ENCODE results near the gene C13orf46.

DNA sequence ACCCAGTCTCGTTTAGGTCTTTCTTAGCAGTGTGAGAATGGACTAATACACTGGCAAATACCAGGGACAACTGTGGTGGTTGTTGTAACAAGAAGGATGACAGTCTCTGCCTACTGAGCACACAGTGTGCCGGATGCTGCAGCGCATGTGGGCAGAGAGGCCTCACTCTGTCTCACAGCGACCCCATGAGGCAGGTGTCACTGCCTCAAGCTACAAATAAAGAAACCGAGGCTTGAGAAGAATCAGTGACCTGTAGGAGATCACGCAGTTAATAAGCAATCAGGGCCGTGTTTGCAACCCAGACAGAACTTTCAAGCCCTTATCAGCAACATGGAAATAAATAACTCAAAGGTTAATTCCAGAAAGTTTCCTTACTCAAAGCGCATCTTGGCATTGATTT, 69.5 kb downstream of the C13orf46 start:
- TF ChIP-seq RAD21 (IDR thresholded peaks at IDR 0.05): peak; percentile 69 to 89
- TF ChIP-seq, protein P1, sequence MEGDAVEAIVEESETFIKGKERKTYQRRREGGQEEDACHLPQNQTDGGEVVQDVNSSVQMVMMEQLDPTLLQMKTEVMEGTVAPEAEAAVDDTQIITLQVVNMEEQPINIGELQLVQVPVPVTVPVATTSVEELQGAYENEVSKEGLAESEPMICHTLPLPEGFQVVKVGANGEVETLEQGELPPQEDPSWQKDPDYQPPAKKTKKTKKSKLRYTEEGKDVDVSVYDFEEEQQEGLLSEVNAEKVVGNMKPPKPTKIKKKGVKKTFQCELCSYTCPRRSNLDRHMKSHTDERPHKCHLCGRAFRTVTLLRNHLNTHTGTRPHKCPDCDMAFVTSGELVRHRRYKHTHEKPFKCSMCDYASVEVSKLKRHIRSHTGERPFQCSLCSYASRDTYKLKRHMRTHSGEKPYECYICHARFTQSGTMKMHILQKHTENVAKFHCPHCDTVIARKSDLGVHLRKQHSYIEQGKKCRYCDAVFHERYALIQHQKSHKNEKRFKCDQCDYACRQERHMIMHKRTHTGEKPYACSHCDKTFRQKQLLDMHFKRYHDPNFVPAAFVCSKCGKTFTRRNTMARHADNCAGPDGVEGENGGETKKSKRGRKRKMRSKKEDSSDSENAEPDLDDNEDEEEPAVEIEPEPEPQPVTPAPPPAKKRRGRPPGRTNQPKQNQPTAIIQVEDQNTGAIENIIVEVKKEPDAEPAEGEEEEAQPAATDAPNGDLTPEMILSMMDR (IDR thresholded peaks at IDR 0.05; ENCODE audit: low read depth, low read length, missing input control): peak; percentile 62
- TF ChIP-seq, protein P2, sequence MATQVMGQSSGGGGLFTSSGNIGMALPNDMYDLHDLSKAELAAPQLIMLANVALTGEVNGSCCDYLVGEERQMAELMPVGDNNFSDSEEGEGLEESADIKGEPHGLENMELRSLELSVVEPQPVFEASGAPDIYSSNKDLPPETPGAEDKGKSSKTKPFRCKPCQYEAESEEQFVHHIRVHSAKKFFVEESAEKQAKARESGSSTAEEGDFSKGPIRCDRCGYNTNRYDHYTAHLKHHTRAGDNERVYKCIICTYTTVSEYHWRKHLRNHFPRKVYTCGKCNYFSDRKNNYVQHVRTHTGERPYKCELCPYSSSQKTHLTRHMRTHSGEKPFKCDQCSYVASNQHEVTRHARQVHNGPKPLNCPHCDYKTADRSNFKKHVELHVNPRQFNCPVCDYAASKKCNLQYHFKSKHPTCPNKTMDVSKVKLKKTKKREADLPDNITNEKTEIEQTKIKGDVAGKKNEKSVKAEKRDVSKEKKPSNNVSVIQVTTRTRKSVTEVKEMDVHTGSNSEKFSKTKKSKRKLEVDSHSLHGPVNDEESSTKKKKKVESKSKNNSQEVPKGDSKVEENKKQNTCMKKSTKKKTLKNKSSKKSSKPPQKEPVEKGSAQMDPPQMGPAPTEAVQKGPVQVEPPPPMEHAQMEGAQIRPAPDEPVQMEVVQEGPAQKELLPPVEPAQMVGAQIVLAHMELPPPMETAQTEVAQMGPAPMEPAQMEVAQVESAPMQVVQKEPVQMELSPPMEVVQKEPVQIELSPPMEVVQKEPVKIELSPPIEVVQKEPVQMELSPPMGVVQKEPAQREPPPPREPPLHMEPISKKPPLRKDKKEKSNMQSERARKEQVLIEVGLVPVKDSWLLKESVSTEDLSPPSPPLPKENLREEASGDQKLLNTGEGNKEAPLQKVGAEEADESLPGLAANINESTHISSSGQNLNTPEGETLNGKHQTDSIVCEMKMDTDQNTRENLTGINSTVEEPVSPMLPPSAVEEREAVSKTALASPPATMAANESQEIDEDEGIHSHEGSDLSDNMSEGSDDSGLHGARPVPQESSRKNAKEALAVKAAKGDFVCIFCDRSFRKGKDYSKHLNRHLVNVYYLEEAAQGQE (IDR thresholded peaks at IDR 0.05): no peak
- TF ChIP-seq, protein P3, sequence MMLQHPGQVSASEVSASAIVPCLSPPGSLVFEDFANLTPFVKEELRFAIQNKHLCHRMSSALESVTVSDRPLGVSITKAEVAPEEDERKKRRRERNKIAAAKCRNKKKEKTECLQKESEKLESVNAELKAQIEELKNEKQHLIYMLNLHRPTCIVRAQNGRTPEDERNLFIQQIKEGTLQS (IDR thresholded peaks at IDR 0.05): no peak
- TF ChIP-seq RXRA (IDR thresholded peaks at IDR 0.05): no peak
- no peak for TF ChIP-seq TAF1 (conservative IDR thresholded peaks at IDR 0.05)
- TF ChIP-seq, protein P4, sequence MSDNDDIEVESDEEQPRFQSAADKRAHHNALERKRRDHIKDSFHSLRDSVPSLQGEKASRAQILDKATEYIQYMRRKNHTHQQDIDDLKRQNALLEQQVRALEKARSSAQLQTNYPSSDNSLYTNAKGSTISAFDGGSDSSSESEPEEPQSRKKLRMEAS (IDR thresholded peaks at IDR 0.05): no peak
- no peak for TF ChIP-seq SP1 (IDR thresholded peaks at IDR 0.05)
